ENCODE measurements around the gene TMEM231. TPM values are rescaled to one million over a fixed set of nuclear protein-coding genes. Genes with fewer than 3 reads are reported as not detected.
"Not testable (repeated sequence)": the region's sequence is repeated elsewhere in the genome, so short reads cannot be mapped to it uniquely, and the experiment has no call there.

The TMEM231 gene
- total RNA-seq, 1 donor from 2014 or later, result 10.8 TPM

- Mint-ChIP-seq H3K4me3 (no peak overlapping the region), H3K27me3 (ENCODE audit: low read depth) (no peaks in the 10 kb centered on the region), H3K27ac (no peak overlapping the region), H3K9me3 (no peaks in the 10 kb centered on the region), H3K4me1 (peaks cover 13% of the 10 kb centered on the region), H3K36me3 (no peaks in the 10 kb centered on the region)
- no peak for DNase-seq (ENCODE audit: low spot score in 2 of 2, unreplicated experiment in 2 of 2)
- no peak for TF ChIP-seq CTCF (IDR thresholded peaks at IDR 0.05; ENCODE audit: unreplicated experiment)
These were observed 3.1 kb downstream of the TMEM231 start for GRCh38 chr16:75552951-75553350.

- Mint-ChIP-seq H3K4me1 (peaks cover 6% of the 10 kb centered on the region), H3K4me3 (no peak overlapping the region), H3K9me3 (no peaks in the 10 kb centered on the region), H3K27ac (no peak overlapping the region), H3K27me3 (ENCODE audit: low read depth) (no peaks in the 10 kb centered on the region), H3K36me3 (no peaks in the 10 kb centered on the region)
- DNase-seq (ENCODE audit: low spot score in 2 of 2, unreplicated experiment in 2 of 2), result no peak
- no peak for TF ChIP-seq CTCF (IDR thresholded peaks at IDR 0.05; ENCODE audit: unreplicated experiment)
These were observed 5.8 kb downstream of the TMEM231 start for GRCh38 chr16:75550211-75550662.

GRCh38 chr16:75548456-75548855 is 7.6 kb downstream of the TMEM231 start:
- H3K4me1 Mint-ChIP-seq; H3K9me3 Mint-ChIP-seq; H3K27ac Mint-ChIP-seq; H3K27me3 Mint-ChIP-seq (ENCODE audit: low read depth); H3K36me3 Mint-ChIP-seq; H3K4me3 Mint-ChIP-seq; DNase-seq (ENCODE audit: low spot score in 2 of 2, unreplicated experiment in 2 of 2): not testable (repeated sequence)

GRCh38 chr16:75546293-75546692 is 9.8 kb downstream of the TMEM231 start:
- no peak overlapping the region for H3K4me3 Mint-ChIP-seq
- H3K27me3 Mint-ChIP-seq (ENCODE audit: low read depth), result no peaks in the 10 kb centered on the region
- H3K4me1 Mint-ChIP-seq, result no peaks in the 10 kb centered on the region
- H3K9me3 Mint-ChIP-seq, result no peaks in the 10 kb centered on the region
- TF ChIP-seq CTCF (IDR thresholded peaks at IDR 0.05; ENCODE audit: unreplicated experiment), result no peak
- no peak for DNase-seq (ENCODE audit: low spot score in 2 of 2, unreplicated experiment in 2 of 2)
- H3K27ac Mint-ChIP-seq, result no peak overlapping the region
- no peaks in the 10 kb centered on the region for H3K36me3 Mint-ChIP-seq

- H3K4me3 Mint-ChIP-seq; H3K27me3 Mint-ChIP-seq (ENCODE audit: low read depth); H3K9me3 Mint-ChIP-seq; H3K36me3 Mint-ChIP-seq; H3K27ac Mint-ChIP-seq; DNase-seq (ENCODE audit: low spot score in 2 of 2, unreplicated experiment in 2 of 2); H3K4me1 Mint-ChIP-seq: not testable (repeated sequence)
These were observed 10.2 kb downstream of the TMEM231 start for GRCh38 chr16:75545879-75546278.

- H3K27me3 Mint-ChIP-seq (ENCODE audit: low read depth); H3K4me3 Mint-ChIP-seq; H3K4me1 Mint-ChIP-seq; H3K9me3 Mint-ChIP-seq; DNase-seq (ENCODE audit: low spot score in 2 of 2, unreplicated experiment in 2 of 2); H3K27ac Mint-ChIP-seq; H3K36me3 Mint-ChIP-seq: not testable (repeated sequence)
These were observed 13.6 kb downstream of the TMEM231 start for GRCh38 chr16:75542462-75542861.

- H3K4me1 Mint-ChIP-seq, result no peaks in the 10 kb centered on the region
- H3K4me3 Mint-ChIP-seq, result no peak overlapping the region
- no peak for TF ChIP-seq CTCF (IDR thresholded peaks at IDR 0.05; ENCODE audit: unreplicated experiment)
- no peak for DNase-seq (ENCODE audit: low spot score in 2 of 2, unreplicated experiment in 2 of 2)
- H3K27me3 Mint-ChIP-seq (ENCODE audit: low read depth), result no peaks in the 10 kb centered on the region
- no peaks in the 10 kb centered on the region for H3K36me3 Mint-ChIP-seq
- H3K27ac Mint-ChIP-seq, result no peak overlapping the region
- H3K9me3 Mint-ChIP-seq, result no peaks in the 10 kb centered on the region
These were observed 14.8 kb downstream of the TMEM231 start for GRCh38 chr16:75541236-75541635.

- H3K9me3 Mint-ChIP-seq; DNase-seq (ENCODE audit: low spot score in 2 of 2, unreplicated experiment in 2 of 2); H3K4me3 Mint-ChIP-seq; H3K36me3 Mint-ChIP-seq; H3K27ac Mint-ChIP-seq; H3K27me3 Mint-ChIP-seq (ENCODE audit: low read depth); H3K4me1 Mint-ChIP-seq: not testable (repeated sequence)
These were observed 17.0 kb downstream of the TMEM231 start for GRCh38 chr16:75538882-75539565.
